Mucosa of descending colon (tissue), 3 donors: ENCODE data around the gene COL2A1. TPM values are rescaled to one million over a fixed set of nuclear protein-coding genes. Genes with fewer than 3 reads are reported as not detected.

Experiments used
- ATAC-seq: fragments of 200-7000 bp; cut with Tn5 transposase; one replicate; pipeline ENCODE4 v1.9.1; 2020; ENCODE audit warnings: mild to moderate bottlenecking, moderate library complexity
- DNase-seq, 3 donors: peaks; one replicate each; pipeline ENCODE4 v3.0.0-alpha.2; 2020
- H3K36me3 ChIP-seq: fragments of 200-600 bp; one replicate; pipeline ENCODE4 v1.8.0; 2021; ENCODE audit warnings: low read depth, mild to moderate bottlenecking
- H3K4me1 ChIP-seq: fragments of 200-600 bp; one replicate; pipeline ENCODE4 v1.8.0; 2021; ENCODE audit warnings: low read depth, mild to moderate bottlenecking
- H3K4me3 ChIP-seq: fragments of 200-600 bp; one replicate; pipeline ENCODE4 v1.8.0; 2021; ENCODE audit warnings: mild to moderate bottlenecking
- H3K9me3 ChIP-seq: fragments of 200-600 bp; one replicate; pipeline ENCODE4 v1.8.0; 2021; ENCODE audit warnings: mild to moderate bottlenecking
- intact Hi-C, 2 donors: fragments of 100-400 bp; cut with DNase I in 1 of 2; cut with micrococcal nuclease in 1 of 2; formaldehyde crosslinking; loops; one replicate each; pipeline versions ENCODE4 v1.11.0 to v1.11.1; 2022; cut with DNase I, micrococcal nuclease
- total RNA-seq, 3 donors: library from RNA; stranded (reverse); fragmentation: NEBNext Ultra II Directional in 2 of 3; extraction: Animal tissue kit (Norgen Biotek cat#: 25700) in 2 of 3; gene quantifications; one replicate each; pipeline versions ENCODE4 v1.2.1 to v1.2.4, GENCODE V29; 2021 to 2023
- TF ChIP-seq, protein P1 (sequence below): fragments of 200-600 bp; IDR thresholded peaks from one replicate; pipeline ENCODE4 v1.8.0; 2022; ENCODE audit warnings: antibody characterized with exemption, mild to moderate bottlenecking
- donor health status: DM: no; HTN: no; CAD: no; lungs with moderate emphysema.
- donor health status: DM: no; HTN: no; CAD: no.
- donor health status: DM: no; HTN: yes; CAD: no.

Gene COL2A1
- total RNA-seq, 3 donors from 2014 or later: 0.19 to 1.5 (median 1.2) TPM

DNA sequence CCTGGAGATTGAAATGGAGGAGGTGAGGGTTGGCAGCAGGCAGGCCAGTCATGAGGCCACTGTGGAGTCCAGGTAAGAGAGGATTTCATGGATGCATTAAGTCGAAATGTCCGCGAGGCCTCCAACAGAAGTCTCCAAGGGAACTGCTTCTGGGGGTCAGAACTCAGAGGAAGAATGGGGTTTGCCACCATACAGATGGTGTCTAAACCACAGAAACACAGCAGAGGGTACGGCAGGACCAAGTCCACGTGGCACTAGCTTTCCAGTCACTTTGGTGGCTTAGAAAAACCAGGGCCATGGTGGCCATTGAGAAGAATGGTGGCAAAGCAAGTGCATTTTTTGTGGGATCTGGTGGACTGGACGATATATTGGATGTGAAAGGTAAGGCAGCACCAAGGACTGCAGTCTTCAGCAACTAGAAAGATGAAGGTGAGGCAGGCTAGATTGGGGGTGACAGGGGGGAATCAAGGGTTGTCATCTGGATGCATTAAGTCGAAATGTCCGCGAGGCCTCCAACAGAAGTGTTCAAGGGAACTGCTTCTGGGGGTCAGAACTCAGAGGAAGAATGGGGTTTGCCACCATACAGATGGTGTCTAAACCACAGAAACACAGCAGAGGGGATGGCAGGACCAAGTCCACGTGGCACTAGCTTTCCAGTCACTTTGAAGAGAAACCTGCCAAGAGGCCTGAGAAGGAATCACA, 63.4 kb downstream of the COL2A1 start:
- intact Hi-C loops: no loop called here
- TF ChIP-seq, protein P1, sequence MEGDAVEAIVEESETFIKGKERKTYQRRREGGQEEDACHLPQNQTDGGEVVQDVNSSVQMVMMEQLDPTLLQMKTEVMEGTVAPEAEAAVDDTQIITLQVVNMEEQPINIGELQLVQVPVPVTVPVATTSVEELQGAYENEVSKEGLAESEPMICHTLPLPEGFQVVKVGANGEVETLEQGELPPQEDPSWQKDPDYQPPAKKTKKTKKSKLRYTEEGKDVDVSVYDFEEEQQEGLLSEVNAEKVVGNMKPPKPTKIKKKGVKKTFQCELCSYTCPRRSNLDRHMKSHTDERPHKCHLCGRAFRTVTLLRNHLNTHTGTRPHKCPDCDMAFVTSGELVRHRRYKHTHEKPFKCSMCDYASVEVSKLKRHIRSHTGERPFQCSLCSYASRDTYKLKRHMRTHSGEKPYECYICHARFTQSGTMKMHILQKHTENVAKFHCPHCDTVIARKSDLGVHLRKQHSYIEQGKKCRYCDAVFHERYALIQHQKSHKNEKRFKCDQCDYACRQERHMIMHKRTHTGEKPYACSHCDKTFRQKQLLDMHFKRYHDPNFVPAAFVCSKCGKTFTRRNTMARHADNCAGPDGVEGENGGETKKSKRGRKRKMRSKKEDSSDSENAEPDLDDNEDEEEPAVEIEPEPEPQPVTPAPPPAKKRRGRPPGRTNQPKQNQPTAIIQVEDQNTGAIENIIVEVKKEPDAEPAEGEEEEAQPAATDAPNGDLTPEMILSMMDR: no peak
- Histone ChIP-seq H3K4me3 (no peak overlapping the region), H3K36me3 (no peaks in the 10 kb centered on the region), H3K4me1 (peaks cover 34% of the 10 kb centered on the region), H3K9me3 (no peaks in the 10 kb centered on the region)
- DNase-seq: no peak
- ATAC-seq: no peak

DNA sequence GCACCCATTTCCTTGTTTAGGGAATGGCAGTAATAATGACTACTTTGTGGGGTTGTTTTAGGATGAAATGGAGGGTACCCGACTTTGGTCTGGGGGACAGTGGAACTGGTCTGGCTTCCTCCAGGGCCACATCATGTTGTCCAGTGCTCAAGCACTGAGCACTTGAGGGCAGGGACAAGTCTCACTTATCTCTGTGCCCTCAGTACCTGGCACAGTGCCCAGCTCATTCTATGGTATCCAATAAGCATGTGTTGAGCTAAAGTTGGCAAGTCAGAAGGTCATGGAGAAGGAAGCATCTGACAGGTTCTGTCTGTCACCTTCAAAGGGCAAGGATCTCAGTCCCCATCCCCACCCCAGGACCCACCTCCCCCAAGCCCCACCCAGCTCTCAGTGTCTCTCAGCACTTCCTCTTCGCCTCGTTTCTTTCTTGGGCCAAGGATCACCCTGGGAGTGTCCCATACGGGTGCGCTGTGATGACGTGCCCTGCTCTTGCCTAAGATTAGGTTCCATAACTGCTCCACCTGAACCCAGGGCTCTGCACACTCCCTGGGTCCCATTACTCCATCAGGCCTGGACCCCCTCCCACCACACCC, 65.2 kb downstream of the COL2A1 start:
- no peak overlapping the region for H3K4me3 ChIP-seq
- H3K4me1 ChIP-seq: peaks cover 24% of the 10 kb centered on the region
- TF ChIP-seq, protein P1: no peak
- DNase-seq: peak; percentile 78 to 92 (median 79)
- no peaks in the 10 kb centered on the region for H3K36me3 ChIP-seq
- H3K9me3 ChIP-seq: no peaks in the 10 kb centered on the region
- ATAC-seq: peak; percentile 83
- intact Hi-C loops: no loop called here

DNA sequence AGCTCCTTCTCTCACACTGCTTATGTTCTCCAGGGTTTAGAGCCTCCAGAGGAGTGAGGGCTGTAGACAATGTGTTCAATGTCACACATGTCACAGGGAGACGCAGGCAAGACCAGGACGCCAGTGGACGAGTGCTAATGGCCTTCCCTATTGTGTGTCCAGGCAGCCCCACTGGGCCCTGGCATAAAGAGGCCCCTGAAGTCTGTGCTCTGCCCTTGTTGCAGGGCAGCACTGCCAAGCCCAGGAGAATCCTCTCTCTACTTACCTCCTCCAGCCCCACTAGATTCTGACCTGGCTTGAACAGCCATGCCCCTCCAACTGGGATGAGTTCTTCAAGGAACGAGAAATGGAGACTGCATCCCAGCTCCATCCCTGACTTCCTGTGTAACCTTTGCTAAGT, 65.7 kb downstream of the COL2A1 start:
- TF ChIP-seq, protein P1: no peak
- Histone ChIP-seq H3K9me3 (no peaks in the 10 kb centered on the region), H3K4me1 (peaks cover 21% of the 10 kb centered on the region), H3K4me3 (no peak overlapping the region), H3K36me3 (no peaks in the 10 kb centered on the region)
- peak; percentile 23 for ATAC-seq
- intact Hi-C loops: no loop called here
- no peak for DNase-seq

DNA sequence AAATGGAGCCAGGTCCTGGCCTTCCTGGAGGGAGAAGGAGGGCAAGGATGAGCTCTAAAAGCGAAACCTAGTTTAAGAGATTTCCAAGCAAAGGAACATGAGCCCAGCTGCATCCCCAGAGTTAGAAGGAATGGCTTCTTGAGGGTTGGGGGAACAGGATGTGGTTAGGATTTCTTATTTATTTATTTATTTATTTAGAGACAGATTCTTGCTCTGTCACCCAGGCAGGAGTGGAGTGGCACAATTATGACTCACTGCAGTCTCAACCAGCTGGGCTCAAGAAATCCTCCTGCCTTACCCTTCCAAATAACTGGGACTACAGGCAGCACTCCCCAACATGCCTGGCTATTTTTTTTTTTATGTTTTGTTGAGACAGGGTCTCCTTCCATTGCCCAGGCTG, 66.2 kb downstream of the COL2A1 start:
- TF ChIP-seq, protein P1: no peak
- ATAC-seq (no peak), DNase-seq (no peak)
- H3K4me3 ChIP-seq: no peak overlapping the region
- peaks cover 16% of the 10 kb centered on the region for H3K4me1 ChIP-seq
- intact Hi-C loops: no loop called here
- H3K36me3 ChIP-seq: no peaks in the 10 kb centered on the region
- H3K9me3 ChIP-seq: no peaks in the 10 kb centered on the region

DNA sequence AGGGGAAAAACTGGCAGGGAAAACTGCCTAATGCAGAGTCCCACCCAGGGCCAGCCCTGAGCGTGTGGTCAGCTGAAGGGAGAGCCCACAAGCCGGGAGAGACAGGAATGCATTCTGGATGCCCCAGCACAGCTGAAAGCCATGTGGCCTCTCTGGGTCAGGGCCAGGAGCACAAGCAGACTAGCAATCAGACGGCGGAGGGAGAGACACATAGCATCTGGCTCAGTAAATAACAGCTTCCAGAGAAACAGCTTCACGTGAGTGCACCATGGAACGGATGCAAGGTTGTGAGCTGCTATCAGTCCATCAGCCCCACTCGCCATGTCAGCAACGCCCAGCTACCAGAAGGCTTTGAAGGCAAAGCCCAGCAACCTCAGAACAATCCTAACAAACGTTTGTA, 69.1 kb downstream of the COL2A1 start:
- ATAC-seq (no peak), DNase-seq (peak in 2 of 3 donors; percentile 46 to 57)
- TF ChIP-seq, protein P1: no peak
- H3K4me1 ChIP-seq: peaks cover 11% of the 10 kb centered on the region
- H3K9me3 ChIP-seq: no peaks in the 10 kb centered on the region
- H3K4me3 ChIP-seq: no peak overlapping the region
- no peaks in the 10 kb centered on the region for H3K36me3 ChIP-seq
- intact Hi-C loops: no loop called here
